H1 (cell line): Measurements from ENCODE around the gene CDH12. TPM values are rescaled to one million over a fixed set of nuclear protein-coding genes. Genes with fewer than 3 reads are reported as not detected.

Source experiments
- CTCF ChIA-PET: fragments of 300-600 bp; sonication (Branson Sonifier 250); formaldehyde crosslinking; loops from one replicate; lab custom pipeline; 2021; ENCODE audit not compliant: partially characterized antibody; lab: Charles Lee
- POLR2A ChIA-PET: fragments of 300-600 bp; sonication (Branson Sonifier 250); formaldehyde crosslinking; loops from one replicate; lab custom pipeline; 2021; ENCODE audit warnings: inconsistent platforms; ENCODE audit not compliant: partially characterized antibody; lab: Charles Lee
- DNase-seq, 2 experiments: peaks; one replicate each; pipeline versions ENCODE4 v3.0.0 to v3.0.0-alpha.2; 2010 to 2022; ENCODE audit warnings: low spot score in 2 of 2, low read depth in 1 of 2, mixed read lengths in 1 of 2
- FAIRE-seq: peaks from 2 replicates; lab custom pipeline; 2011; peaks lifted over from hg19 to GRCh38; lab: Jason Lieb, UNC
- H2AFZ ChIP-seq: 2 replicates; pipeline ENCODE4 v1.8.1; 2012; ENCODE audit warnings: low read length, inconsistent platforms
- H2AK5ac ChIP-seq: 2 replicates; pipeline ENCODE4 v1.6.1; 2013; ENCODE audit warnings: low read depth, low read length
- H2BK120ac ChIP-seq: replicated peaks from 2 replicates; pipeline ENCODE3; 2013; ENCODE audit warnings: low read depth, low read length, inconsistent platforms
- H2BK12ac ChIP-seq: 2 replicates; pipeline ENCODE4 v1.6.1; 2013; ENCODE audit warnings: low read depth, low read length
- H2BK15ac ChIP-seq: 2 replicates; pipeline ENCODE4 v1.6.1; 2013; ENCODE audit warnings: low read length
- H2BK20ac ChIP-seq: 2 replicates; pipeline ENCODE4 v1.6.1; 2013; ENCODE audit warnings: low read length
- H2BK5ac ChIP-seq: 2 replicates; pipeline ENCODE4 v1.6.1; 2013; ENCODE audit warnings: low read depth, low read length
- H3K14ac ChIP-seq: 2 replicates; pipeline ENCODE4 v1.6.1; 2013; ENCODE audit warnings: inconsistent platforms; ENCODE audit not compliant: insufficient read length
- H3K18ac ChIP-seq: 2 replicates; pipeline ENCODE4 v1.6.1; 2013; ENCODE audit warnings: low read length; ENCODE audit errors: extremely low read depth
- H3K23ac ChIP-seq: 2 replicates; pipeline ENCODE4 v1.6.1; 2013; ENCODE audit warnings: inconsistent platforms; ENCODE audit not compliant: insufficient read length
- H3K23me2 ChIP-seq: 2 replicates; pipeline ENCODE4 v1.6.1; 2013; ENCODE audit warnings: low read depth, low read length
- H3K27ac ChIP-seq: 2 replicates; pipeline ENCODE4 v1.6.1; 2011; ENCODE audit warnings: low read depth, low read length, inconsistent platforms
- H3K27me3 ChIP-seq, 4 experiments: replicated peaks in 1 of 4; 1 replicate in 1 of 4; 2 replicates in 3 of 4; pipeline versions ENCODE4 v1.6.1 to v1.8.1; 2011 to 2013; ENCODE audit warnings: low read length in 3 of 4, mild to moderate bottlenecking in 3 of 4, inconsistent platforms in 2 of 4, mixed read lengths in 2 of 4, moderate library complexity in 1 of 4; ENCODE audit not compliant: control insufficient read depth in 3 of 4, insufficient read depth in 3 of 4; ENCODE audit errors: extremely low read depth in 1 of 4
- H3K36me3 ChIP-seq, 4 experiments: 2 replicates each; pipeline versions ENCODE4 v1.6.1 to v1.8.1; 2011 to 2013; ENCODE audit warnings: mild to moderate bottlenecking in 4 of 4, low read length in 3 of 4, moderate library complexity in 2 of 4, control low read depth in 1 of 4, inconsistent platforms in 1 of 4; ENCODE audit not compliant: insufficient read depth in 4 of 4, control insufficient read depth in 2 of 4
- H3K4ac ChIP-seq: replicated peaks from 2 replicates; pipeline ENCODE3; 2013; ENCODE audit warnings: low read length, low read depth, mixed read lengths, inconsistent platforms; ENCODE audit not compliant: insufficient read length
- H3K4me1 ChIP-seq, 4 experiments: replicated peaks in 1 of 4; 1 replicate in 1 of 4; 2 replicates in 3 of 4; pipeline versions ENCODE4 v1.6.1 to v1.8.1; 2011 to 2013; ENCODE audit warnings: low read length in 3 of 4, inconsistent platforms in 2 of 4, mixed read lengths in 1 of 4; ENCODE audit not compliant: insufficient read depth in 4 of 4, control insufficient read depth in 3 of 4
- H3K4me2 ChIP-seq, 2 experiments: 2 replicates each; pipeline versions ENCODE4 v1.6.1 to v1.8.1; 2011 to 2013; ENCODE audit warnings: low read depth in 2 of 2, low read length in 2 of 2, control low read depth in 1 of 2, inconsistent platforms in 1 of 2, mild to moderate bottlenecking in 1 of 2; ENCODE audit not compliant: insufficient read depth in 1 of 2
- H3K4me3 ChIP-seq, 4 experiments: fragments of 200-600, 300-600 bp in 1 of 4; sonication (generic), shearing (Covaris generic), sonication (Bioruptor Twin) in 1 of 4; 2 replicates each; pipeline versions ENCODE4 v1.5.1 to v1.8.1; 2011 to 2016; ENCODE audit warnings: low read length in 4 of 4, low read depth in 3 of 4, control low read depth in 2 of 4, inconsistent platforms in 2 of 4, mild to moderate bottlenecking in 2 of 4, mixed read lengths in 1 of 4, moderate library complexity in 1 of 4; ENCODE audit not compliant: insufficient read depth in 2 of 4; ENCODE audit errors: extremely low read depth in 1 of 4
- H3K56ac ChIP-seq: replicated peaks from 2 replicates; pipeline ENCODE3; 2013; ENCODE audit warnings: low read depth, mild to moderate bottlenecking, mixed read lengths, low read length, inconsistent platforms; ENCODE audit not compliant: insufficient read length
- H3K79me1 ChIP-seq: 2 replicates; pipeline ENCODE4 v1.6.1; 2013; ENCODE audit warnings: low read depth, low read length, control low read depth
- H3K79me2 ChIP-seq, 2 experiments: 2 replicates each; pipeline versions ENCODE4 v1.6.1 to v1.8.1; 2012 to 2013; ENCODE audit warnings: low read length in 2 of 2, mild to moderate bottlenecking in 2 of 2, inconsistent platforms in 1 of 2; ENCODE audit not compliant: insufficient read depth in 2 of 2, control insufficient read depth in 1 of 2
- H3K9ac ChIP-seq, 4 experiments: replicated peaks in 1 of 4; 1 replicate in 1 of 4; 2 replicates in 3 of 4; pipeline versions ENCODE4 v1.6.1 to v1.8.1; 2011 to 2013; ENCODE audit warnings: low read depth in 3 of 4, low read length in 3 of 4, control low read depth in 2 of 4, mild to moderate bottlenecking in 2 of 4, moderate library complexity in 2 of 4, inconsistent platforms in 1 of 4; ENCODE audit errors: extremely low read depth in 1 of 4
- H3K9me3 ChIP-seq, 2 experiments: 2 replicates each; pipeline versions ENCODE4 v1.6.1 to v1.8.1; 2012 to 2013; ENCODE audit warnings: mild to moderate bottlenecking in 2 of 2, moderate library complexity in 2 of 2, control low read depth in 1 of 2, inconsistent platforms in 1 of 2, low read depth in 1 of 2, low read length in 1 of 2, mixed read lengths in 1 of 2; ENCODE audit not compliant: insufficient read depth in 2 of 2
- H4K20me1 ChIP-seq, 2 experiments: replicated peaks in 1 of 2; 2 replicates each; pipeline versions ENCODE3 to v1.8.1; 2011 to 2013; ENCODE audit warnings: inconsistent platforms in 2 of 2, low read length in 2 of 2, mild to moderate bottlenecking in 1 of 2; ENCODE audit not compliant: insufficient read depth in 2 of 2, control insufficient read depth in 1 of 2
- H4K5ac ChIP-seq: 2 replicates; pipeline ENCODE4 v1.6.1; 2013; ENCODE audit warnings: low read length, low read depth, mixed read lengths, inconsistent platforms; ENCODE audit not compliant: insufficient read length
- H4K8ac ChIP-seq: 2 replicates; pipeline ENCODE4 v1.8.0; 2013; ENCODE audit warnings: mild to moderate bottlenecking, moderate library complexity, low read length, inconsistent platforms; ENCODE audit not compliant: insufficient read depth; ENCODE audit errors: extremely low read depth
- H4K91ac ChIP-seq: replicated peaks from 2 replicates; pipeline ENCODE3; 2013; ENCODE audit warnings: low read length, mixed read lengths, inconsistent platforms; ENCODE audit not compliant: insufficient read length
- CEBPB ChIP-seq: IDR thresholded peaks from 2 replicates; pipeline ENCODE4 v1.6.1; 2012; ENCODE audit warnings: low read depth, low read length
- HDAC2 ChIP-seq, 2 experiments: fragments of 300-600 bp in 1 of 2; sonication (generic) in 1 of 2; IDR thresholded peaks; 2 replicates each; pipeline ENCODE4 v1.6.1; 2011 to 2012; ENCODE audit warnings: low read depth in 2 of 2, low read length in 2 of 2, mild to moderate bottlenecking in 2 of 2, moderate library complexity in 2 of 2, borderline replicate concordance in 1 of 2, inconsistent platforms in 1 of 2
- NRF1 ChIP-seq: IDR thresholded peaks from 2 replicates; pipeline ENCODE4 v1.6.1; 2011; ENCODE audit warnings: mild to moderate bottlenecking, low read depth, low read length, improper control_type of control experiment
- TAF1 ChIP-seq: IDR thresholded peaks from 2 replicates; pipeline ENCODE4 v1.6.1; 2011; ENCODE audit warnings: mild to moderate bottlenecking, low read depth, low read length
- WGBS, 2 experiments: shearing (Covaris generic) in 1 of 2; methylation state at CpG; one replicate each; pipeline versions ENCODE4 v1.1.6 to v1.1.7; 2013 to 2015; ENCODE audit warnings: low lambda C conversion rate in 2 of 2, mixed read lengths in 2 of 2, inconsistent platforms in 1 of 2, low coverage in 1 of 2, missing lambda C conversion rate in 1 of 2; ENCODE audit not compliant: insufficient replicate concordance in 2 of 2, insufficient coverage in 1 of 2, insufficient read length in 1 of 2; ENCODE audit errors: extremely low coverage in 1 of 2, missing lambda C conversion rate in 1 of 2; 5-methylcytosine and 5-hydroxymethylcytosine counted together
- polyA plus RNA-seq, 7 experiments: library from polyadenylated mRNA; depleted of rRNA in 3 of 7; stranded (reverse) in 5 of 7; unstranded in 2 of 7; fragments of >200 nt in 5 of 7; fragments of 200-250 nt in 2 of 7; gene quantifications; 1 replicate in 5 of 7; 2 replicates in 1 of 7; 4 replicates in 1 of 7; pipeline versions ENCODE4 v1.2.1 to v1.2.3, GENCODE V29; 2011 to 2013; ENCODE audit warnings: missing spikeins in 2 of 7, mixed read lengths in 2 of 7
- total RNA-seq: library from RNA; stranded (reverse); fragmentation: NEBNext Ultra II Directional; extraction: Animal tissue kit (Norgen Biotek cat#: 25700); gene quantifications from 2 replicates; pipeline ENCODE4 v1.2.1, GENCODE V29; 2021
- TF ChIP-seq, protein P1 (sequence below): IDR thresholded peaks from 2 replicates; pipeline ENCODE4 v1.6.1; 2012; ENCODE audit warnings: inconsistent platforms

CDH12 gene
- total and polyA plus RNA-seq, 2 of the 8 experiments (the other 6 are each of a cell fraction or from before 2014, with no cell fraction given), result 0.03 TPM; not detected in 1

DNA sequence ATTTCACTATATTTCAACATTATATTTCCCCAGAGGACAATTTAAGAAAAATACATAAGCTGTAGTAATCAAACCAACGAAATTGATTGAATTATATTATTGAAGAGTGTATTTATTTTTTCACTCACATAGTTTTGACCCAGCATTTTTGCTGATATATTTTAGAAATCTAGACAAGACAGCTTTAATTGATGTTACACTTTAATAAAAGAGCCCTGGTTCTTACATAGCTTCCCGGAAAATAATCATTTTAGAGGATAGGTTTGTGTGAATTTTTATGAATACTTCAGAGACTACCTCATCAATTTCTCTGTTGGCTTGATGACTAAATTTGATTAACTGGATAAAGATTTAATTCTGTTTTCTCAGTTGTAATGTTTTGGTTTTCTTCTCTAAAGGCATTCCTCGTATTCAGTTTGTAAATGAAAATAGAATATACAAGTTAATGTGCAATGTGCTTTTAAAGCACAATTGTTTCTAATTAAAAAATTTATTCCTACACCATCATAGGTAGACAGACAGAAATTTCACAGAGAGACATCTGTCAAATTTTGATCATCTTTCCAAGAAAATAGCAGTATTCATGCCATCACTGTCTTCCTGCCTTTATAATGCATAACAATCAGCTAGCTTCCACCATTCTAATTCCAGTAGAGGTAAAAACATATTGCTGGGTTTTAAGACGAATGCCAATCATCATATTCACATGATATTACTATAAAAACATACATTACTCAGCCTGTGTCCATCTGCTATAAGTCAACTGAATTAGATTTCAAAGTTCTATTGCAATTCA is 441.4 kb downstream of the CDH12 start:
- no peak overlapping the region for H3K4me3 ChIP-seq
- no peak overlapping the region for H4K5ac ChIP-seq
- H3K4me1 ChIP-seq, result no peaks in the 10 kb centered on the region
- H3K14ac ChIP-seq, result no peak overlapping the region
- no peaks in the 10 kb centered on the region for H3K36me3 ChIP-seq
- ChIA-PET POLR2A (no interaction called here), CTCF (no interaction called here)
- no peak overlapping the region for H3K9ac ChIP-seq
- no peak overlapping the region for H2AK5ac ChIP-seq
- no peaks in the 10 kb centered on the region for H3K23me2 ChIP-seq
- FAIRE-seq (no peak), DNase-seq (no peak)
- no peak overlapping the region for H3K27ac ChIP-seq
- no peak overlapping the region for H3K18ac ChIP-seq
- no peaks in the 10 kb centered on the region for H4K20me1 ChIP-seq
- no peak overlapping the region for H3K4me2 ChIP-seq
- H3K4ac ChIP-seq, result no peak overlapping the region
- WGBS, 2 experiments, result 45% methylated on average over 4 of the region's 4 CpGs; no CpG with 5 or more reads in 1 of the 2 experiments
- no peak overlapping the region for H2BK120ac ChIP-seq
- H2BK12ac ChIP-seq, result no peak overlapping the region
- H3K79me1 ChIP-seq, result no peaks in the 10 kb centered on the region
- H3K9me3 ChIP-seq, result no peaks in the 10 kb centered on the region
- TF ChIP-seq CEBPB, result no peak
- TF ChIP-seq HDAC2 (IDR thresholded peaks at IDR 0.05; ENCODE audit: borderline replicate concordance in 1 of 2, low read depth in 2 of 2, low read length in 2 of 2), result no peak
- no peak for TF ChIP-seq NRF1
- TF ChIP-seq TAF1, result no peak
- TF ChIP-seq, protein P1, sequence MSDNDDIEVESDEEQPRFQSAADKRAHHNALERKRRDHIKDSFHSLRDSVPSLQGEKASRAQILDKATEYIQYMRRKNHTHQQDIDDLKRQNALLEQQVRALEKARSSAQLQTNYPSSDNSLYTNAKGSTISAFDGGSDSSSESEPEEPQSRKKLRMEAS, result no peak
- H4K8ac ChIP-seq, result no peak overlapping the region
- H3K27me3 ChIP-seq, result no peaks in the 10 kb centered on the region
- H4K91ac ChIP-seq, result no peak overlapping the region
- H2AFZ ChIP-seq, result no peak overlapping the region
- H2BK5ac ChIP-seq, result no peak overlapping the region
- no peak overlapping the region for H2BK20ac ChIP-seq
- no peak overlapping the region for H3K23ac ChIP-seq
- no peak overlapping the region for H2BK15ac ChIP-seq
- no peaks in the 10 kb centered on the region for H3K79me2 ChIP-seq
- no peak overlapping the region for H3K56ac ChIP-seq
